NCI-H1694 (cell line): ENCODE measurements around the gene HDAC4.

Experiments used
- DNase-seq: peaks from one replicate; lab custom pipeline; 2025; lab: John Stamatoyannopoulos, UW

HDAC4 gene

GRCh38 chr2:239236043-239236807 is 164.6 kb downstream of the HDAC4 start:
- DNase-seq: no peak

DNA sequence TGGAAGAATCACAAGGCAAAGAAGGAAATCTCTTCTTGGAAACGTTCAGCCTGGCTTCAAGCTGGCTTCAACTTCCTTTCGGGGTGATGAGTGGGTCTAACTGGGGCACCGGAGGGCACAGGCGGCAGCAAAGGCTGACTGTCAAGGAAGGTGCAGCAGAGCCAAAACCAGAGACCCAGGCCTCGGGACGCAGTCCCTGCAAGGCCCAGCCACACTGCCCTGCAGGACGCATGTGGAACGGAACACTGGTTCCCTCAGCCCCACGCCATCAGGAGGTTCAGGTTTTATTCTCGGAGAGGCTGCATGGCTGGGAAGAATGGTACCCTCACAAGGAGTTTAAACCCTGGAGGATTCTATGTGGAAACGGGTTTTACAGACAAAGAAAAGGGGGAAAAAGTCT is 165.5 kb downstream of the HDAC4 start:
- no peak for DNase-seq

DNA sequence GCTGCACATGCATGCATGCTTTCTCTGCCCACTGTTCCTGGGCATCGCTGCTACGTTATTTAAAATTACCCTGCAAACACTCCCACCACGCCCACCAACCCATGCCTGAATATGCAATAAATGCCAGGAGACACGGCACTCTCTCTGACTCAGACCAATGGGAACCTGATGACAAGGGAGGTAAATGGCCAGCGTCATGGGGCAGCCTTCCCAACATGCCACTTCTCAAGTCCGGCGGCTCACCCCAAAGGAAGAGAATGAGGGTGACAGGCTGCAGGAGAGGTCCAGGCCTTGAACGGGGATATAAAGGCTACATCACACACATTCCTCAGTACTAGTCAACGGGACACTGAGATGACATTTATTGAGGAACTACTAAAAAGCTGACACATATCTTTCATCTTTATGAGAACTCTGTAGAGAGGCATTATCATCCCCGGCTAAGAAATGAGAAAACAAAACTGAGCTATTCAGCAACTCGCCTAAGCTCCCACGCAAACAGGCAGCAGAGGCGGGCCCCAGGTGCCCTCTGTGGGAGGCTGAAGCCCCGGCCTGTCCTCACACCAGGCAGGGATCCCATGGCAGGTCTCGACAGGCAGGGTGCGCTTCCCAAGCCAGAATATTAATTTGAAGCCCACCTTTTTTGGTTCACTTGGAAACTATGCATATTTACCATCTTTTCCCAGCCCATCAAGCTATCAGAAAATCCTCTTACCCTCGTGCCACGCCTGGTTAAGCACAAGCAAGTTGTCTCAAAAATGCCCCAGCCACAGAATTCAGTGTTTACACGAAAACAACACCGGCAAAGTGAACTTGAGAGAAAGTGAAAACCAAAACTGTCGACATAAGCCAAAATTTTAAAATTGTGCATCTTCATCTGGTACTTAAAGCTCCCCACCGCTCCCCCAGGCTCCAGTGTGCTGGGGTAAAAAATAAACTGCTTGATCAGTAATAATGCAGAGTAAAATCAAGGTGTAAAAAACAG is 166.3 kb downstream of the HDAC4 start:
- DNase-seq: no peak

DNA sequence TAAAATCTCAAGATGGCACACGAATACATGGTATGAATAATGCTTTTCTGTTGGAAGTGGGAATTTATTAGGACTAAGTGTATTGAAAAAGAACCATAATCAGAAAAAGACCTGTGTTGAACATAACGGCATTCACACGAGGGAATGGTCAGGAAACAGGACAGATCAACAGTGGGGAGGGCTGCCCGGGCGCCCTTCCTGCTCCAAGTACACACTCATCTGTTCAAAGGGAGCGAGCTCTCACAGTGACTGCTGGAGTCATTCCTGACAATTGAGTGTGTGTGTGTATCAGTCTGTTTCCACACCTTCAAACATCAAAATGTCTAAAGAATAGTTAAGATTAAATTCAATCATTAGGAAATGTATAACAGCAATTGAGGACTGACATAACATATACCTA is 167.2 kb downstream of the HDAC4 start:
- DNase-seq: no peak

- no peak for DNase-seq
Measured at GRCh38 chr2:239232195-239232578, 168.6 kb downstream of the HDAC4 start.

DNA sequence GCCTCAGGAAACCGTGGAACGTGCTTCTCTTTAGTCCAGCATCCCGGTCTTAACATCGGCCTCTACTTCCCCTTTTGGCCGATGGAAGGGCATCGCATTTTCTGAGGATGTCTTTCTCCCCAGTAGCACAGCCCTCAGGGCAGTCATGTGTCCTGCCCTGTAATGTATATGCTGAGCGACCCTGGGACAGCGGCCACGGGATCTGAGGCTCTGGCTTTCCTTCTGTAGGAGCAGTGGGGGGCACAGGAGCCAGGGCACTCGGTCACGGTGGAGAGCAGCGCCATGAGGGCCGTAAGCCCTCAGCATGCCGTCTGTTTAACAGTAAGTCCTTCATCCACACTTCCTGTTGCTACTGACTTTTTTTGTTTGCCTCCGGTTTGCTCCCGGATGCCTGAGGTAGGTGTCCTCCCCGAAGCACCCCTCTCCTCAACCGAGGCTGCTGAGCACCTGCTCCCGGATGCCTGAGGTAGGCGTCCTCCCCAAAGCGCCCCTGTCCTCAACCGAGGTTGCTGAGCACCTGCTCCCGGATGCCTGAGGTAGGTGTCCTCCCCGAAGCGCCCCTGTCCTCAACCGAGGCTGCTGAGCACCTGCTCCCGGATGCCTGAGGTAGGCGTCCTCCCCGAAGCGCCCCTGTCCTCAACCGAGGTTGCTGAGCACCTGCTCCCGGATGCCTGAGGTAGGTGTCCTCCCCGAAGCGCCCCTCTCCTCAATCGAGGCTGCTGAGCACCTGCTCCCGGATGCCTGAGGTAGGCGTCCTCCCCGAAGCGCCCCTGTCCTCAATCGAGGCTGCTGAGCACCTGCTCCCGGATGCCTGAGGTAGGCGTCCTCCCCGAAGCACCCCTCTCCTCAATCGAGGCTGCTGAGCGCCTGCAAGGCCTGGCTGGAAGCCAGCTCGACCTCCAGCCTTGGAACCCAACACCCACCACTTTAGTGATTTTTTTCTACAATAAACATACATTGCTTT is 169.3 kb downstream of the HDAC4 start:
- DNase-seq: no peak

DNA sequence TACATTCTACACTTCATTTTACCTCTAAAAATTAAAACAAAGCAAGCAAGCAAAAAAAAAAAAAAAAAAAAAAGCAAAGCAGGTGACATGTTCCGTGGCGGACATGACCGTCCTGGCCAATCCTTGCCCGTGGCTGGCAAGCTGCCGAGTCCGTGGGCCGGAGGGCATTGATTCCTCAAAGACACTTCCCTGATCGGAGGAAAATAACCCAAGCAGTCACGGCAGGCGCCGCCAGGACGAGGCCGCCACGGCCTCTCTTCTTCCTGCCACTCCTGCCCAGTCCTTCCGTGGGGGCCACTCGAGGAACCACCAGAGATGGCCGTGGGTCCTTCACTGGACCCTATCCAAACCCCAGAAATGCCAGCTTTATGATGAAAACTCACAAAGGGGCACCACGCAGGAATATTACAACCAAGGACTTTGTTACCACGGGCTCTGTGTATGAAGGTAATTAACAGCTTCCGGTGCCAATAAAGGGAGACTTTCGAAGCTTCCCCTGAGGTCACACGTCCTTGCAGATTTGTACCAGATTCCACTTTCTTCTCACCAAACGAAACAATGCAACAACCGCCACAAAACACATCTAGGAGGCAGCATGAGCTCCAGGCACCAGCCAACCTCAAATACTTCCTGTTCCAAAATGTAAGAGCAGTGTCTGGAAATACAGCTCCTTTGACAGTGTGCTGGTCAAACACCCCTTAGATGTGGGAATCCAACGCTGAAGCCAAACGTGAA is 170.3 kb downstream of the HDAC4 start:
- no peak for DNase-seq

GRCh38 chr2:239229545-239230279 is 171.1 kb downstream of the HDAC4 start:
- DNase-seq: no peak

DNA sequence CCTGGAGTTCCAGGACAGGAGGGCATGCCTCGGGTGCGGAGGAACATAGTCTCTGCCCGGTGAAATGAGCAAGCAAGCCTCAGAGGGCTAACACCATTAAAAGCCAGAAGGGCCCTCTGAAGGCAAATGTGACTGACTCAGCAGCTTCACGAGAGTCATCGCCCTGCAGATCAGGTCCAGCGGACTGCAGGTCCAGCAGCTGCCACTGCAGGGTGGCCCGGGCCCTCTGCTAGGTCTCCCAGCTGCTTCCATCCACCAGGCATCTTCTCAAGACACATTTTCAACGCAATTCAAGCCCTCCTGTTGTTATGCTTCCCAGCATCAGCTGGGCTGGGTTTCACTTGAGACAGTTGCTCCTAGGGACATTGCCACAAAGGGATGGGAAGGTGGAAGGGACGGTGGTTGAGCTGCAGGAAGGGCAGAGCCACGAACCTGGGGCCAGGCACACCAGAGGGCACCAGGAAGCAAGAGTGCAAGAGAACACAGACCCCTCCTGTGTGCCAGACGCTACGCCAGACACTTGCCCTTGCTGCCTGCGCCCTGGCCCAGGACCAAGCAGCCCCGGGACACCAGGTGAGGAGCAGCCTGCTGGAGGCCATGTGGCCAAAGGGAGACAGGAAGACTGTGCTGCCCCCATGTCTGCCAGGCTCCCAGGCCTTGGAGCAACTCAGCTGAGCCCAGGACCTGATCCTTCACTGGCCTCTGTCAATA is 173.0 kb downstream of the HDAC4 start:
- peak; percentile 15 for DNase-seq

GRCh38 chr2:239226677-239227581 is 173.9 kb downstream of the HDAC4 start:
- no peak for DNase-seq

DNA sequence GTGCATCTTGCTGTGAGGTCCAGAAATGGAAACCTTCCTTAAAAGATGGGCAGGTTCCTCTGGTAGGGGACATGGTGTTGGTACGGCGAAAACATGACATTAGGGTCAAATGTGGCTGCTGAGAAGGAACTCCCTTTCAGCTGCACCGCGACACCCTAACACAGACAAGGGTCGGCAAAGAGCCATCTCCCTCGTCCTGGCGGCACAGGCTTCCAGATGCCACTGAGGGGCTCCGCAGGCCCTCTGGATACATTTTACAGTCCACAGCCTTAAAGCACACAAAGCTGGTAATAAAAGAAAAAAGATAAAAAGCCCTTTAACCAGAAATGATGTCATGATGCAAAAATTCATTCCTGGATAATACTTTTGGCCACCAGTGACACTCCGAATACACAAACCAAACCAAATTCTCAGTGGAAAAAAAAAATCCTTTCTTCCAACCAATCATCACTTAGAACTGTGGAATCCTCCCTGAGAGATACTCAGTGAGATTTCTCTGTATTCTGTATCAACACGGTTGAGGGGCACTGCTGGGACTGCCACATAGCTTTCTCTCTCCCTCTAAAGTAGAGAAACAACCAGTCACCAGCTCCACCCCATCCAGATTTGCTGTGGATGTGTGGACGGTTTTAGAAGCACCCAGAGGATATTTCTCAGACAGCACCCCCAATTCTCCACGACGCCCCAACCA is 174.8 kb downstream of the HDAC4 start:
- DNase-seq: no peak

DNA sequence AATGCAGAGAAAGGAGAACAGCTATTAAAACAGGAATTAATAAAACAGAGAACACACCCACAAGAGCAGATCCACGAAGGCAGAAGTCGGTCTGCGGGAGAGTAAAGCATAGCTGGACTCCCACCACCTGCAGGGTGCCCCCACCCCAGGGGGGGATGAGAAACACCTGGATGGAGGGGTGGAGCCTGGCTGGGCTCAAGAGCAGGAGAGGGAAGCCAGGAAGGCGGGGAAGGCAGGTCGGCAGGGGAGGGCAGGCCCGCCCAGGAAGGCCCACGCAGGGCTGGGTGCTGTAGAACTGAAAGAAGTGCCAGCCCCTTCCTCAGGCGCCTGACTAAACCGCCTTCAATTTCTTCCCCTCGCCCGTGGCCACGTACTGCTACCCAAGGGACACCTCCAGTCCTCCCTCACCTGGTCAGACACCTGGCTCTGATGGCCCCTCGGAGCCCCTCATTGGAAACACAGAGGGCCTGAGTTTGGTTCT is 175.4 kb downstream of the HDAC4 start:
- DNase-seq: no peak

- DNase-seq: no peak
Measured at GRCh38 chr2:239224955-239225354, 175.9 kb downstream of the HDAC4 start.

DNA sequence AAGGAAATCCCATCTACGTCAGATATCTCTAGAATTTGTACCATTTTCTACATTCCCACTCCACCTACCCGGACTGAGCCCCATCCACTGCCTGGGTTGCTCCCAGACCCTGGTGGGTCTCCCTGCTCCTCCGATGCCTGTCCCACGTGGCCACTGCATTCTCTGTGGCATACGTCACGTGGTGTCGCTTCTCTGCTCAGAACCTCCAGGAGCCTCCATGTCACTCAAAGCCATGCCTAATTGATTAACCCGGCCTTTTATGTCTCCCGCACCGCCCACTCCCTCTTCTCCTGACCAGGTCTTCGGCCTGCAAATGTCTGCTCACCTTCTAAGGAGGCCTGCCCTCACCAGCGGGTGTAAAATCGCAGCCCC is 176.6 kb downstream of the HDAC4 start:
- no peak for DNase-seq

DNA sequence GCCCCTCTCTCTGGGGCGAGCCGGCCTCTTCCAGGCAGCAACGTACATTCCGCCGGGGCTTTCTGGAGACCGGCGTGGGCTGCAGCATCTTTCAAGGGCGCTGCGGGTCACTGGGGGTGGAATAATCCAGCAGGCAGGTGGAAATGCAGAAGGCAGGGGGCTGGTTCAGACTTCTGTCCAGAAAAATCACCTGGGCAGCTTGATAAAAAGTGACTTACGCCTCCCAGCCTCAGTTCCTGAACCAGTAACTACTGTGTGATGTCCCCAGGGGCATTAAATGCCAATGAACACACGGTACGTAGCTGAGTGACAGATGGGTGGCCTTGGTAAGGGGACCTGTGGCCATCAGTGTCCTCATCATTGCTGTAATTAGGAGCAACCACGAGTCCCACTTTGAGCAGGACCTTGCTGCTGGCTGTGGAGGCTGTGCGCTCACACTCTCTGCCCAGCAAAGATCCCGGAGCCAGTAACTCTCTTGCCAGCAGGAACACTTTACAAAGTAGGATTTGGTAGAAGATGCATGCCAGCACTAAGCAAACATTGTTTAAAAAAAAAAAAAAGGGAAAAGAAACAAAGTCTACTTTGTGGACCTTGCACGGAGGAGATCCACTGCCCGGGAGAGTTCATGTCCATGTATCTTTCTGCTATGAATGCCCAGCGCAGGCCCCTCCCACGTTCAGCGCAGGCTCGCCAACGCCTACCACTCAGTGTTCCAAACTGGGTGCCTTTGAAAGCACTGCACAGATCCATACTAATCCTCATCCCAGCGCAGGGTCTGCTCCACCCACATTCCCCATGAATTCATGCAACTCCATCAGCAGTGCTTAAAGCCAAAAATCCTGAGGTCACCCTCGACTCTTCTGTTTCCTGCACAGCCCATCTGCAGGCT is 177.3 kb downstream of the HDAC4 start:
- DNase-seq: no peak

DNA sequence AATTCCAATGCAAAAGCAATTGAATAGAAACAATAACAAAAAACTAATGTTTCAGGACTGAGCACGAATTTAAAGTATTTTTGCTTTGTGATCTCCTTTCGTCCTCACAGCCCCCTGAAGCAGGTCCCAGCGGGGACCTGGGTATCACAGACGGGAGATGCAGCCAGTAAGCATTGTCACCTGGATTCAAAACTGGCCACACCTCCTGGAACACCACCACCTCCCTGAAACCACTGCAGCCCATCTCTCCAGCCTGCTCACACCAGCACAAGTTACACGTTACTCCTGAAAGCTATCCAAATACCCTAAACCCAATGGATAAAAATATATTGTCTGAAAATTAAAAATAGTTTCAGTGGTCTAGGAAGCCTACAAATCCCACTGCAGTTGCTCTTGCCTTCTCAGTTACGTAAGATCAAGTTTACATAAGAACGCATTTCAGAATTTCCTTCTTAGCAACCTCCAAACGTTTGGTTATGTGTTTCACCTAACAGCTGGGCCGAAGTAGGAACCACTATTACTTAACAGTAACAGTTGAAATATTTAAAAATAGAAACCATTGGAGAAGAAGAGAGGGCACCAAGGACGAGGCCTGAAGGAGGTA is 178.0 kb downstream of the HDAC4 start:
- no peak for DNase-seq

- DNase-seq: no peak
Measured at GRCh38 chr2:239222312-239222660, 178.5 kb downstream of the HDAC4 start.
